Gastrocnemius medialis (tissue), 4 donors: ENCODE data around the gene LONP2.

Experiments
- CTCF ChIP-seq, 5 experiments: fragments of 450-650 bp in 3 of 5; fragments of 200-600 bp in 2 of 5; sonication (generic) in 2 of 5; IDR thresholded peaks in 4 of 5; conservative IDR thresholded peaks in 1 of 5; 1 replicate in 4 of 5; 2 replicates in 1 of 5; pipeline ENCODE4 v1.5.1; 2016 to 2019; ENCODE audit warnings: antibody characterized with exemption in 5 of 5, mild to moderate bottlenecking in 3 of 5, moderate library complexity in 3 of 5
- POLR2A ChIP-seq, 2 donors: fragments of 450-650 bp; IDR thresholded peaks; one replicate each; pipeline ENCODE4 v1.6.1; 2017; ENCODE audit warnings: antibody characterized with exemption in 2 of 2, mild to moderate bottlenecking in 2 of 2, moderate library complexity in 2 of 2

GRCh38 chr16:48358419-48358818 is 114.3 kb downstream of the LONP2 start:
- TF ChIP-seq CTCF (IDR thresholded peaks at IDR 0.05 in 4 of 5, conservative IDR thresholded peaks at IDR 0.05 in 1 of 5) (no peak), POLR2A (IDR thresholded peaks at IDR 0.05) (no peak)
